GM19467 (cell line): ENCODE results near the gene CD74.

Source experiments
- ATAC-seq: cut with Tn5 transposase; IDR thresholded peaks from one replicate; pipeline ENCODE4 v1.9.1; 2021; ENCODE audit warnings: mild to moderate bottlenecking, moderate library complexity; ENCODE audit not compliant: unreplicated experiment

The CD74 gene

GRCh38 chr5:150397782-150398721, 14.7 kb downstream of the CD74 start:
- ATAC-seq = no peak

- ATAC-seq = no peak
Measured at GRCh38 chr5:150397146-150397781, 15.4 kb downstream of the CD74 start.

GRCh38 chr5:150396267-150396666, 16.4 kb downstream of the CD74 start:
- ATAC-seq = no peak

GRCh38 chr5:150395688-150395975, 17.1 kb downstream of the CD74 start:
- no peak for ATAC-seq

GRCh38 chr5:150394912-150395687, 17.6 kb downstream of the CD74 start:
- ATAC-seq = no peak

GRCh38 chr5:150394131-150394530, 18.6 kb downstream of the CD74 start:
- ATAC-seq = no peak

GRCh38 chr5:150393096-150393645, 19.5 kb downstream of the CD74 start:
- ATAC-seq = no peak

GRCh38 chr5:150392680-150393079, 20.0 kb downstream of the CD74 start:
- ATAC-seq = no peak

GRCh38 chr5:150391986-150392385, 20.7 kb downstream of the CD74 start:
- ATAC-seq = no peak

- ATAC-seq = no peak
Measured at GRCh38 chr5:150391064-150391834, 21.5 kb downstream of the CD74 start.

GRCh38 chr5:150389531-150390266, 23.0 kb downstream of the CD74 start:
- no peak for ATAC-seq

GRCh38 chr5:150386024-150386855, 26.5 kb downstream of the CD74 start:
- ATAC-seq = no peak

- no peak for ATAC-seq
Measured at GRCh38 chr5:150384701-150385100, 28.0 kb downstream of the CD74 start.

GRCh38 chr5:150377964-150378694, 34.6 kb downstream of the CD74 start:
- no peak for ATAC-seq

GRCh38 chr5:150376799-150377771, 35.6 kb downstream of the CD74 start:
- ATAC-seq = no peak

- ATAC-seq = no peak
Measured at GRCh38 chr5:150374651-150375050, 38.1 kb downstream of the CD74 start.

- ATAC-seq = no peak
Measured at GRCh38 chr5:150372639-150373038, 40.1 kb downstream of the CD74 start.
